Forelimb muscle (tissue), 1 donor: ENCODE measurements around the gene ROBO1. TPM values are rescaled to one million over a fixed set of nuclear protein-coding genes. Genes with fewer than 3 reads are reported as not detected.

Source experiments
- DNase-seq: peaks from one replicate; pipeline ENCODE4 v3.0.0-alpha.2; 2013; ENCODE audit warnings: low read depth
- polyA plus RNA-seq: library from polyadenylated mRNA; unstranded; fragments of 120-200 nt; gene quantifications from one replicate; pipeline ENCODE4 v1.2.1, GENCODE V29; 2013; ENCODE audit not compliant: insufficient read length

Gene ROBO1
- polyA plus RNA-seq, 1 donor = 35.9 TPM

- peak; percentile 29 for DNase-seq
Observed at GRCh38 chr3:79167651-79168416, 600.0 kb downstream of the ROBO1 start.

GRCh38 chr3:79162653-79163052 is 605.1 kb downstream of the ROBO1 start:
- no peak for DNase-seq

GRCh38 chr3:79161941-79162340 is 605.9 kb downstream of the ROBO1 start:
- DNase-seq = no peak

GRCh38 chr3:79160421-79160820 is 607.4 kb downstream of the ROBO1 start:
- no peak for DNase-seq

- DNase-seq = no peak
Observed at GRCh38 chr3:79159736-79160135, 608.1 kb downstream of the ROBO1 start.

GRCh38 chr3:79157191-79157590 is 610.6 kb downstream of the ROBO1 start:
- DNase-seq = no peak

- DNase-seq = no peak
Observed at GRCh38 chr3:79154865-79155264, 612.9 kb downstream of the ROBO1 start.

GRCh38 chr3:79148786-79149185 is 619.0 kb downstream of the ROBO1 start:
- no peak for DNase-seq

- no peak for DNase-seq
Observed at GRCh38 chr3:79146024-79146423, 621.8 kb downstream of the ROBO1 start.

- DNase-seq = no peak
Observed at GRCh38 chr3:79140708-79141107, 627.1 kb downstream of the ROBO1 start.

GRCh38 chr3:79139395-79140068 is 628.3 kb downstream of the ROBO1 start:
- no peak for DNase-seq

- no peak for DNase-seq
Observed at GRCh38 chr3:79125313-79125984, 642.3 kb downstream of the ROBO1 start.

GRCh38 chr3:79115458-79115857 is 652.3 kb downstream of the ROBO1 start:
- DNase-seq = no peak

GRCh38 chr3:79113876-79114275 is 653.9 kb downstream of the ROBO1 start:
- no peak for DNase-seq

GRCh38 chr3:79111375-79112052 is 656.3 kb downstream of the ROBO1 start:
- no peak for DNase-seq

- no peak for DNase-seq
Observed at GRCh38 chr3:79109754-79110153, 658.0 kb downstream of the ROBO1 start.

GRCh38 chr3:79103307-79103706 is 664.5 kb downstream of the ROBO1 start:
- no peak for DNase-seq

- DNase-seq = no peak
Observed at GRCh38 chr3:79097964-79098660, 669.7 kb downstream of the ROBO1 start.

GRCh38 chr3:79094654-79095053 is 673.1 kb downstream of the ROBO1 start:
- no peak for DNase-seq

- peak; percentile 45 for DNase-seq
Observed at GRCh38 chr3:79086514-79086913, 681.3 kb downstream of the ROBO1 start.

GRCh38 chr3:79085171-79085570 is 682.6 kb downstream of the ROBO1 start:
- DNase-seq = no peak

GRCh38 chr3:79081335-79081734 is 686.5 kb downstream of the ROBO1 start:
- no peak for DNase-seq
